HUES48 (cell line): ENCODE measurements around the gene FAM83G.

Experiments
- H3K27ac ChIP-seq: one replicate; pipeline ENCODE4 v1.7.0; 2013; ENCODE audit warnings: low read depth, low read length, inconsistent platforms
- H3K27me3 ChIP-seq: 2 replicates; pipeline ENCODE4 v1.6.1; 2013; ENCODE audit warnings: mild to moderate bottlenecking, low read length; ENCODE audit not compliant: control insufficient read depth, insufficient read depth
- H3K36me3 ChIP-seq: 2 replicates; pipeline ENCODE4 v1.6.1; 2013; ENCODE audit warnings: low read length; ENCODE audit not compliant: control insufficient read depth, insufficient read depth
- H3K4me1 ChIP-seq: 2 replicates; pipeline ENCODE4 v1.6.1; 2013; ENCODE audit warnings: mild to moderate bottlenecking, low read length; ENCODE audit not compliant: control insufficient read depth, insufficient read depth
- H3K4me3 ChIP-seq: 2 replicates; pipeline ENCODE4 v1.5.1; 2013; ENCODE audit warnings: mild to moderate bottlenecking, low read depth, low read length
- H3K9ac ChIP-seq: 2 replicates; pipeline ENCODE4 v1.6.1; 2013; ENCODE audit warnings: mild to moderate bottlenecking, low read depth, low read length, moderate library complexity
- H3K9me3 ChIP-seq: 2 replicates; pipeline ENCODE4 v1.6.1; 2013; ENCODE audit warnings: low read length; ENCODE audit not compliant: control insufficient read depth, insufficient read depth

FAM83G gene

GRCh38 chr17:18974407-18975149 lies 30.0 kb downstream of the FAM83G start:
- H3K4me1 ChIP-seq, result peaks cover under 1% of the 10 kb centered on the region; the same call in 1 of the 2 replicates
- no peak overlapping the region for H3K9ac ChIP-seq
- H3K4me3 ChIP-seq, result no peak overlapping the region
- no peaks in the 10 kb centered on the region for H3K27me3 ChIP-seq
- H3K36me3 ChIP-seq, result peaks cover 84% of the 10 kb centered on the region
- H3K9me3 ChIP-seq, result no peaks in the 10 kb centered on the region
- no peak overlapping the region for H3K27ac ChIP-seq

DNA sequence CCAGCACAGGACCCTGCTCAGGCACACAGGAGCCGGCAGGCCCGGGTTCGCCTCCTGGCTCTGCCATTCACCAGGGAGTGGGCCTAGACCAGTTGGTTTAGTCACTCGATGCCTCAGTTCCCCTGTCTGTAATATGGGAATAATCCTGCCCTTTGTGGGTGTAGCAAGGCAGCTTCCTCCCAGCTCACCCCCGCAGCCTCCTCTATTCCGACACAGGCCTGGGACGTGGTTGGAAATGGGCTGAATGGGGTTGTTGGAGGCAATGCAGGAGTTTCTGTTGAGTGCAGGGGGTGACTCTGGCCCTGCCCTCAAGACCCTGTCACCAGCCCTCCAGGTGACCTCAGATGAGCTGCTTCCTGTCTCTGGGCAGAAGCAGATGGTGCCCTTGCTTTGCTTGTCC lies 32.8 kb downstream of the FAM83G start:
- H3K27me3 ChIP-seq, result no peaks in the 10 kb centered on the region
- no peaks in the 10 kb centered on the region for H3K9me3 ChIP-seq
- no peak overlapping the region for H3K9ac ChIP-seq
- H3K4me3 ChIP-seq, result no peak overlapping the region
- no peak overlapping the region for H3K27ac ChIP-seq
- peaks cover 57% of the 10 kb centered on the region for H3K36me3 ChIP-seq
- peaks cover 21% of the 10 kb centered on the region; the same call in 1 of the 2 replicates for H3K4me1 ChIP-seq

DNA sequence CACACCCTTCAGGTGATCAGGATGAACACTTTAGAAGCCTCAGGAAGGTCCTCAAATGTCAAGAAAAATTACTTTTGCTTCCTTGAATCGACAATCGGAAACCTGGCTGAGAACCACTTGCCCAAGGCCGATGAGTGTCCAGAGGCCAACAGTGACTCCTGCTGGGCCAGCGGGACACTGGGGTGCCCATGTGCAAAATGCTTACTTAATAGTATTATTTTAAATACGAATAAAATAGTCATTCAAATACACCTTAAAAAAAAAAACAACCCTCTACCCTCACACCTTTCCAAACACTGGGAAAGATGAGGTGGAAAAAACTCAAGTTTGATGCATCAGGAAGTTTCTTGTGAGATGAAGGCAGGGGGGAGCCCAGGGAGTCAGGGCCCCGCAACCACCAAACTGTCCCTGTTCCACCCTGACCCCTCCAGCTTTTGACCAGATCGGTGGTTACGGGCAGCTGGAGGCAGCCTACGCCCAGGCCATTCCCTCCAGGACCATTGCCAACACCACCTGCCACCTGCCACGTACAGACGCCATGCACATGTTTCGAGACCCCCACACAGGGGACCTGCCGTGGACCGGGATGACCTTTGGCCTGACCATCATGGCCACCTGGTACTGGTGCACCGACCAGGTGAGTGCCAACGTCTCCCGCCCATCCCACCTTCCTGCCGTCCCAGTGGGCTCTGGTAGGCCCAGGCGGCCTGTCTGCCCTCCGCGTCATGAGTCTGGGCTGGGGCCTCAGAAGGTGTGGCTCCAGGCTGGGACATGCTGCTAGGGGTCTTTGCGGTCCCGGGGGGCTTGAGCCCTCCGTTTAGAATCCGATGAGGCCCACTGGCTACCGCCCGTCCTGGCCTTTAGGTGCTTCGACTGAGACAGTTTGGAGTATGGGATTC lies 33.7 kb downstream of the FAM83G start:
- no peak overlapping the region for H3K4me3 ChIP-seq
- H3K27me3 ChIP-seq, result no peaks in the 10 kb centered on the region
- H3K27ac ChIP-seq, result no peak overlapping the region
- no peak overlapping the region for H3K9ac ChIP-seq
- H3K9me3 ChIP-seq, result no peaks in the 10 kb centered on the region
- peaks cover 50% of the 10 kb centered on the region for H3K36me3 ChIP-seq
- H3K4me1 ChIP-seq, result peaks cover 21% of the 10 kb centered on the region; the same call in 1 of the 2 replicates

DNA sequence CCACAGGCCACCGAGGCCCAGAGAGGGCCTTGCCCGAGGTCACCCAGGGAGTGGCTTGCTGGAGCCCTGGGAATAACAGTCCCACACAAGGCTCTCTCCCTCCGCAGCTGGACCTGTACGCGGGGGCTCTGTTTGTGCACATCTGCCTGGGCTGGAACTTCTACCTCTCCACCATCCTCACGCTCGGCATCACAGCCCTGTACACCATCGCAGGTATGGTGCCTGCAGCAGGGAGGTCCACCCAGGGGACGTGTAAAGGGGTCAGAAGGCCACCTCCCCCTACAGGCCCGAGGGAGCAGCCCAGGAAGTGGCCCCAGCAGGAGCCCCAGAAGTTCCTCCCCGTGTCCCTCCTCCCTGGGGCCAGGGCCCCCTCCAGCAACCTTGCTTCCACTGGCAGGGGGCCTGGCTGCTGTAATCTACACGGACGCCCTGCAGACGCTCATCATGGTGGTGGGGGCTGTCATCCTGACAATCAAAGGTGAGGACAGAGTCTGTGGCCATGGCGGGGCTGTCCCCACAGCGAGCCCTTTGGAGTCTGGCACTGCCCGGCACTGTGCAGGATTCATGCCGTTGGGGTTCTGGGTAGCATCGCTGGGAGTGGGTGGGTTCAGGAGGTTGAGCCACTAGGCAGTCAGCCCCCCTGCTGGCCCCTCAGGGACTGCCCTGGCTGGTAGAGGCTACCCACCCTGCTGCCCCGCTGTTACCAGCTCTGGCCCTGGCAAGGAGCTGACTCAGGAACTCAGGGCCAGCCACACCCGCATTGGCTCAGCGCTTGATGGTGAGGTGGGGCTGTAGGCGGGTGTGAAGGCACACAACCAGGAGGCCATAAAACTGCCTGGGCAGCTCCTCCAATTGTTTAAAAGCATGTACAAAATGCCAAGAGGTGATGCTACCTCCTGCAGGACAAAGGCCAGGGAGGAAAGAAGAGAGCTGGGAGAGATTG lies 35.3 kb downstream of the FAM83G start:
- Histone ChIP-seq H3K4me3 (no peak overlapping the region), H3K4me1 (peaks cover 21% of the 10 kb centered on the region; the same call in 1 of the 2 replicates), H3K9me3 (no peaks in the 10 kb centered on the region), H3K27ac (no peak overlapping the region), H3K9ac (no peak overlapping the region), H3K36me3 (peaks cover 39% of the 10 kb centered on the region), H3K27me3 (no peaks in the 10 kb centered on the region)

DNA sequence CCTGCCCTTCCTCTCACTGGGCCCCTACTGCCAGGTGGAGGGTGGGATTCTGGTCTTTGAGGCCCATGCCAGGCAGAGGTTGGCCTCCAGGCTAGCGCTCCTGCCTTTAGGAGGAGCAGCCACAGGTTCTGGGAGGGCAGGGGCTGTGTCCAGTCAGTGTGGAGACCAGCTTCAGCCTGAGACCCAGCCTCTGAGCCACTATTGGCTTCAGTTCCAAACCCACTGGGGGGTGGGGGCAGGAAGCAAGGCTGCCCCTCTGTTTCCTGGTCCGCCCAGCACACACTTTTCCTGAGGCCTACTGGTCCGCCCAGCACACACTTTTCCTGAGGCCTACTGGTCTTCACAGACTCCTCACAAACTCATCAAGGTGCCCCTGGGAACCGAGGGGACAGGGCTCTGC lies 36.2 kb downstream of the FAM83G start:
- Histone ChIP-seq H3K27ac (peak overlapping the region; percentile 42), H3K4me3 (no peak overlapping the region), H3K27me3 (no peaks in the 10 kb centered on the region), H3K4me1 (peaks cover 21% of the 10 kb centered on the region; the same call in 1 of the 2 replicates), H3K36me3 (peaks cover 35% of the 10 kb centered on the region), H3K9ac (no peak overlapping the region), H3K9me3 (no peaks in the 10 kb centered on the region)

GRCh38 chr17:18967916-18968315 lies 36.6 kb downstream of the FAM83G start:
- Histone ChIP-seq H3K4me3 (no peak overlapping the region), H3K9me3 (no peaks in the 10 kb centered on the region), H3K36me3 (peaks cover 30% of the 10 kb centered on the region), H3K27ac (peak overlapping the region; percentile 42), H3K4me1 (peaks cover 21% of the 10 kb centered on the region; the same call in 1 of the 2 replicates), H3K9ac (no peak overlapping the region), H3K27me3 (no peaks in the 10 kb centered on the region)

- H3K27ac ChIP-seq, result peak overlapping the region; percentile 53
These were observed 37.5 kb downstream of the FAM83G start for GRCh38 chr17:18966831-18967624.

DNA sequence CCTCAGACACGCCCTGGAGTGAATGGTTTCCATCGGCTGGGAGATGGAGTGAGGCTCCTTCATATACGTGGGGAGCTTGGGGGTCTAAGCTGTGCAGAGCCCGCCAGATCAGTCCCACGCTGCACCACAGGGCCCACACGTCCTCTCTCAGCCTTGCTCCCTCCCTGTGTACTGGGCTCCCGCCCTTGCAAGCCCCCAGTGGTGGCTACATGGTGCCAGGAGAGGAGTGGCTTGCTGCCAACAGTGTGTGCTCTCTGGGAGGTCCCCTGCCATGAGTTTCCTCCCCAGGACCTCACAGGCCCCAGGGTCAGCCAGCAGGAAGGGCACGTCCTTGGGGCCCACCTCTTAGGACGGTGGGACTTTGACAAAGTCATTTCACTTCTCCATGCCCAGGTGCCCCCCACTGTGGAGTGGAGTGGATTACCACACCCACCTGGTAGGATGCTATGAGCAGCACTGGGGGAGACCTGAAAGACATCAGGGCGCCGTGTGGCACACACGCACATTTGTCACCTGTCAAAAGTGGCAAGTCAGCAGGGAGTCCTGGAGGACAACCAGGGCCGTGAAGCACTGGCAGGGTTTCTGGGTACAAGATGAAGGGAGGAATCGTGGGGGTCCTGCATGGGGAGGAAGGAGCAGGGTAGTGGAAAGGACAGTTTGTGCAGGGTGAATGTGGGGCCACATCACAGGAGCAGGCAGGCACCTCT lies 38.9 kb downstream of the FAM83G start:
- peaks cover 21% of the 10 kb centered on the region; the same call in 1 of the 2 replicates for H3K4me1 ChIP-seq
- no peaks in the 10 kb centered on the region for H3K9me3 ChIP-seq
- H3K36me3 ChIP-seq, result peaks cover 11% of the 10 kb centered on the region
- H3K27me3 ChIP-seq, result no peaks in the 10 kb centered on the region
- no peak overlapping the region for H3K9ac ChIP-seq
- H3K27ac ChIP-seq, result no peak overlapping the region
- no peak overlapping the region for H3K4me3 ChIP-seq

More at GRCh38 chr17:18966831-18967624, 37.5 kb downstream of the FAM83G start:
- Histone ChIP-seq H3K9me3 (no peaks in the 10 kb centered on the region), H3K27me3 (no peaks in the 10 kb centered on the region), H3K36me3 (peaks cover 25% of the 10 kb centered on the region), H3K4me3 (no peak overlapping the region), H3K9ac (no peak overlapping the region), H3K4me1 (peaks cover 21% of the 10 kb centered on the region; the same call in 1 of the 2 replicates)

DNA sequence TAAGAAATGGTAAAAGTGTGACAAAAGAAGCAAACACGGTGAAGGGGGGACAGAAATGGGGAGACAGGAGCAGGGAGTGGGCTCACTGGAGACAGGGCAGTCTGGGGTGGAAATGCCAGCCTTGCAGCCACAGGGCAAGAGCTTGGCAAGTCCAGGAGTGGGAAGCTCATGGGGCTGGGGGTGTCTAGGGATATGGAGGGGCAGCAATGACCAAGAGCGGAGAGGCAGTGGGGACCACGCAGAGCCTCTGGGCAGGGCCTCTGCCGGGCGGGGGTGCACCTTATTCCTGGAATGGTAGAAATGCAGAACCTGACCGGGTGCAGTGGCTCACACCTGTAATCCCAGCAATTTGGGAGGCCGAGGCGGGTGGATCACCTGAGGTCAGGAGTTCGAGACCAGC lies 40.0 kb downstream of the FAM83G start:
- H3K36me3 ChIP-seq, result peaks cover under 1% of the 10 kb centered on the region
- peaks cover 21% of the 10 kb centered on the region; the same call in 1 of the 2 replicates for H3K4me1 ChIP-seq
- no peaks in the 10 kb centered on the region for H3K27me3 ChIP-seq
- no peaks in the 10 kb centered on the region for H3K9me3 ChIP-seq
- H3K27ac ChIP-seq, result no peak overlapping the region
- no peak overlapping the region for H3K4me3 ChIP-seq
- H3K9ac ChIP-seq, result no peak overlapping the region
